ENCODE results near the gene HBS1L.

DNA sequence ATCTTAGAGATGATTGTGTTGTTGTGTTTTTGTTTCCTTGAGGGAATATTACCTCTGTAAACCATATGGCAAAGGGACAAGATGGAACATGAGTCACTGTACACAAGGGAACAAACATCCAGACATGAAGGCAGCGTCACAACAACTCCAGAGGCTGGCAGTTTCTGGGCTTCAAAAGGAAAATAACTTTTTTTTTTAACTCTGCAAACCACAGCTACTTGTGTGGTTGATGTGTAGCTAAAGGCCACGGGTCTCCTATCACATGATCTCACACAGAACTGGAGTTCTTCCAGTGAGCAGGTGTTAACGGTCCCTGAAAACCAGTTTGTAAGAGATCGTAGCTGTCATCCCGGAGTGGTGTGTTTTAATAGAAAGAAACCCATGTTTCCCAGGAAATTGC, 33.2 kb upstream of the HBS1L start:
- TF ChIP-seq, protein P1, sequence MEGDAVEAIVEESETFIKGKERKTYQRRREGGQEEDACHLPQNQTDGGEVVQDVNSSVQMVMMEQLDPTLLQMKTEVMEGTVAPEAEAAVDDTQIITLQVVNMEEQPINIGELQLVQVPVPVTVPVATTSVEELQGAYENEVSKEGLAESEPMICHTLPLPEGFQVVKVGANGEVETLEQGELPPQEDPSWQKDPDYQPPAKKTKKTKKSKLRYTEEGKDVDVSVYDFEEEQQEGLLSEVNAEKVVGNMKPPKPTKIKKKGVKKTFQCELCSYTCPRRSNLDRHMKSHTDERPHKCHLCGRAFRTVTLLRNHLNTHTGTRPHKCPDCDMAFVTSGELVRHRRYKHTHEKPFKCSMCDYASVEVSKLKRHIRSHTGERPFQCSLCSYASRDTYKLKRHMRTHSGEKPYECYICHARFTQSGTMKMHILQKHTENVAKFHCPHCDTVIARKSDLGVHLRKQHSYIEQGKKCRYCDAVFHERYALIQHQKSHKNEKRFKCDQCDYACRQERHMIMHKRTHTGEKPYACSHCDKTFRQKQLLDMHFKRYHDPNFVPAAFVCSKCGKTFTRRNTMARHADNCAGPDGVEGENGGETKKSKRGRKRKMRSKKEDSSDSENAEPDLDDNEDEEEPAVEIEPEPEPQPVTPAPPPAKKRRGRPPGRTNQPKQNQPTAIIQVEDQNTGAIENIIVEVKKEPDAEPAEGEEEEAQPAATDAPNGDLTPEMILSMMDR (IDR thresholded peaks at IDR 0.05), result no peak
- no peak for TF ChIP-seq POLR2A (IDR thresholded peaks at IDR 0.05)
